Endothelial cell (in vitro differentiated cells): ENCODE results near the gene NOLC1. TPM values are rescaled to one million over a fixed set of nuclear protein-coding genes. Genes with fewer than 3 reads are reported as not detected.

Experiments used
- DNase-seq: peaks from one replicate; pipeline ENCODE4 v3.0.0; 2021; ENCODE audit warnings: low spot score
- H3K27ac Mint-ChIP-seq: one replicate; pipeline ENCODE4 v1.8.0; 2021; ENCODE audit warnings: mixed read lengths, inconsistent platforms; ENCODE audit not compliant: unreplicated experiment
- H3K27me3 Mint-ChIP-seq: one replicate; pipeline ENCODE4 v1.8.0; 2021; ENCODE audit warnings: mild to moderate bottlenecking, moderate library complexity, mixed read lengths, inconsistent platforms; ENCODE audit not compliant: unreplicated experiment
- H3K36me3 Mint-ChIP-seq: one replicate; pipeline ENCODE4 v1.8.0; 2021; ENCODE audit warnings: mild to moderate bottlenecking, low read depth, mixed read lengths, inconsistent platforms; ENCODE audit not compliant: unreplicated experiment
- H3K4me1 Mint-ChIP-seq: one replicate; pipeline ENCODE4 v1.8.0; 2021; ENCODE audit warnings: mild to moderate bottlenecking, mixed read lengths, inconsistent platforms; ENCODE audit not compliant: unreplicated experiment
- H3K4me3 Mint-ChIP-seq: one replicate; pipeline ENCODE4 v1.8.0; 2021; ENCODE audit warnings: mild to moderate bottlenecking, mixed read lengths, inconsistent platforms; ENCODE audit not compliant: unreplicated experiment
- H3K9me3 Mint-ChIP-seq: one replicate; pipeline ENCODE4 v1.8.0; 2021; ENCODE audit warnings: mixed read lengths, inconsistent platforms; ENCODE audit not compliant: unreplicated experiment
- CTCF ChIP-seq: fragments of 200-600 bp; sonication (generic); IDR thresholded peaks from one replicate; pipeline ENCODE4 v1.5.0; 2021; ENCODE audit warnings: antibody characterized with exemption; ENCODE audit not compliant: unreplicated experiment
- total RNA-seq: library from RNA; stranded (reverse); fragmentation: NEBNext Ultra II Directional; extraction: Animal tissue kit (Norgen Biotek cat#: 25700); gene quantifications from one replicate; pipeline ENCODE4 v1.2.1, GENCODE V29; 2021; ENCODE audit not compliant: unreplicated experiment

Gene NOLC1
- total RNA-seq, 1 donor from 2014 or later: 43.2 TPM

GRCh38 chr10:102122450-102122849 lies 29.7 kb upstream of the NOLC1 start:
- Mint-ChIP-seq H3K4me3 (peak overlapping the region; percentile 91), H3K36me3 (no peaks in the 10 kb centered on the region), H3K27me3 (peaks cover 14% of the 10 kb centered on the region), H3K9me3 (no peaks in the 10 kb centered on the region), H3K4me1 (peaks cover 44% of the 10 kb centered on the region), H3K27ac (peak overlapping the region; percentile 72)
- DNase-seq: no peak
- no peak for TF ChIP-seq CTCF

- peaks cover 37% of the 10 kb centered on the region for H3K4me1 Mint-ChIP-seq
- no peak for TF ChIP-seq CTCF
- no peaks in the 10 kb centered on the region for H3K9me3 Mint-ChIP-seq
- H3K27ac Mint-ChIP-seq: peak overlapping the region; percentile 30
- no peak overlapping the region for H3K4me3 Mint-ChIP-seq
- peaks cover 14% of the 10 kb centered on the region for H3K27me3 Mint-ChIP-seq
- DNase-seq: no peak
- H3K36me3 Mint-ChIP-seq: no peaks in the 10 kb centered on the region
These were observed 29.0 kb upstream of the NOLC1 start for GRCh38 chr10:102123223-102123622.

- no peaks in the 10 kb centered on the region for H3K9me3 Mint-ChIP-seq
- H3K36me3 Mint-ChIP-seq: peaks cover 9% of the 10 kb centered on the region
These were observed 20.7 kb upstream of the NOLC1 start for GRCh38 chr10:102131286-102132170.

GRCh38 chr10:102132193-102132562 lies 20.0 kb upstream of the NOLC1 start:
- peaks cover 29% of the 10 kb centered on the region for H3K4me1 Mint-ChIP-seq
- H3K27me3 Mint-ChIP-seq: peaks cover 7% of the 10 kb centered on the region
- H3K27ac Mint-ChIP-seq: no peak overlapping the region
- no peak for DNase-seq
- peaks cover 9% of the 10 kb centered on the region for H3K36me3 Mint-ChIP-seq
- H3K4me3 Mint-ChIP-seq: peak overlapping the region; percentile 96
- no peaks in the 10 kb centered on the region for H3K9me3 Mint-ChIP-seq
- no peak for TF ChIP-seq CTCF

More at GRCh38 chr10:102131286-102132170, 20.7 kb upstream of the NOLC1 start:
- Mint-ChIP-seq H3K27me3 (peaks cover 7% of the 10 kb centered on the region), H3K4me1 (peaks cover 24% of the 10 kb centered on the region), H3K4me3 (peak overlapping the region; percentile 96), H3K27ac (no peak overlapping the region)
- TF ChIP-seq CTCF: no peak
- no peak for DNase-seq
